AG04450 (cell line): ENCODE measurements around the gene CASP8AP2. TPM values are rescaled to one million over a fixed set of nuclear protein-coding genes. Genes with fewer than 3 reads are reported as not detected.
"Not testable (repeated sequence)": the region's sequence is repeated elsewhere in the genome, so short reads cannot be mapped to it uniquely, and the experiment has no call there.

Source experiments
- CTCF ChIA-PET: fragments of 300-600, 350-600 bp; formaldehyde crosslinking; extraction: SDS; loops from one replicate; lab custom pipeline; 2022; ENCODE audit warnings: antibody characterized with exemption, inconsistent platforms; lab: Charles Lee
- POLR2A ChIA-PET: fragments of 350-600 bp; formaldehyde crosslinking; extraction: SDS; loops from one replicate; lab custom pipeline; 2021; ENCODE audit warnings: antibody characterized with exemption, inconsistent platforms; lab: Yijun Ruan, JAX
- DNase-seq: peaks from one replicate; pipeline ENCODE4 v3.0.0-alpha.2; 2011; ENCODE audit warnings: low read depth, low spot score
- H3K27ac ChIP-seq: one replicate; pipeline ENCODE4 v1.5.1; 2012; ENCODE audit warnings: low read depth, low read length, control low read depth
- H3K27me3 ChIP-seq: one replicate; pipeline ENCODE4 v1.6.0; 2012; ENCODE audit warnings: low read length; ENCODE audit not compliant: control insufficient read depth, insufficient read depth
- H3K4me3 ChIP-seq: 2 replicates; pipeline ENCODE4 v1.5.1; 2011; ENCODE audit warnings: mild to moderate bottlenecking, low read depth, low read length, control low read depth
- H3K9me3 ChIP-seq: 2 replicates; pipeline ENCODE4 v1.5.1; 2012; ENCODE audit warnings: low read length; ENCODE audit not compliant: control insufficient read depth, insufficient read depth
- CTCF ChIP-seq: IDR thresholded peaks from 2 replicates; pipeline ENCODE4 v1.5.1; 2011; ENCODE audit warnings: low read depth, low read length, control low read depth, inconsistent platforms
- polyA plus RNA-seq: library from polyadenylated mRNA; depleted of rRNA; stranded (reverse); fragments of >200 nt; gene quantifications from 2 replicates; pipeline ENCODE4 v1.2.3, GENCODE V29; 2011

Gene CASP8AP2
- polyA plus RNA-seq, 1 experiment = 10.8 TPM

GRCh38 chr6:89803271-89803670 lies 26.4 kb upstream of the CASP8AP2 start:
- Histone ChIP-seq H3K9me3 (no peaks in the 10 kb centered on the region), H3K27ac (no peak overlapping the region), H3K27me3 (no peaks in the 10 kb centered on the region), H3K4me3 (no peak overlapping the region)
- ChIA-PET POLR2A (no interaction called here), CTCF (interaction anchor here (1.2 kb wide), 1 partner anchor 16 kb away, joined by 4 read pairs; the partner anchor contains the start of gene MDN1)
- no peak for DNase-seq
- TF ChIP-seq CTCF = no peak

GRCh38 chr6:89805814-89806371 lies 23.8 kb upstream of the CASP8AP2 start:
- CTCF ChIA-PET = no interaction called here
- no peaks in the 10 kb centered on the region for H3K27me3 ChIP-seq
- no peak overlapping the region for H3K27ac ChIP-seq
- no peak for TF ChIP-seq CTCF
- no peak overlapping the region for H3K4me3 ChIP-seq
- no peaks in the 10 kb centered on the region for H3K9me3 ChIP-seq
- POLR2A ChIA-PET = no interaction called here
- no peak for DNase-seq

- ChIA-PET CTCF (no interaction called here), POLR2A (no interaction called here)
- Histone ChIP-seq H3K4me3 (no peak overlapping the region), H3K9me3 (no peaks in the 10 kb centered on the region), H3K27ac (no peak overlapping the region), H3K27me3 (no peaks in the 10 kb centered on the region)
- no peak for DNase-seq
- TF ChIP-seq CTCF = no peak
Measured at GRCh38 chr6:89807581-89807980, 22.1 kb upstream of the CASP8AP2 start.

GRCh38 chr6:89813422-89813821 lies 16.3 kb upstream of the CASP8AP2 start:
- CTCF ChIA-PET = interaction anchor here (0.6 to 1.0 kb wide), 2 partner anchors 20 to 59 kb away, joined by 3 to 4 read pairs; no protein-coding TSS in a partner anchor
- H3K27me3 ChIP-seq, DNase-seq, H3K4me3 ChIP-seq, H3K9me3 ChIP-seq, POLR2A ChIA-PET, H3K27ac ChIP-seq: not testable (repeated sequence)

GRCh38 chr6:89817481-89817880 lies 12.2 kb upstream of the CASP8AP2 start:
- ChIA-PET CTCF (no interaction called here), POLR2A (no interaction called here)
- Histone ChIP-seq H3K27ac (no peak overlapping the region), H3K4me3 (no peak overlapping the region), H3K27me3 (no peaks in the 10 kb centered on the region), H3K9me3 (peaks cover 3% of the 10 kb centered on the region; the same call in 1 of the 2 replicates)
- no peak for TF ChIP-seq CTCF
- no peak for DNase-seq
